ENCODE results near the gene HTR4. TPM values are rescaled to one million over a fixed set of nuclear protein-coding genes. Genes with fewer than 3 reads are reported as not detected.

HTR4 gene
- total RNA-seq, 1 experiment from 2014 or later = not detected

GRCh38 chr5:148586796-148587195 is 67.5 kb downstream of the HTR4 start:
- intact Hi-C loops (cut with micrococcal nuclease; ENCODE audit: unreplicated experiment) = no loop called here
- TF ChIP-seq, protein P1, sequence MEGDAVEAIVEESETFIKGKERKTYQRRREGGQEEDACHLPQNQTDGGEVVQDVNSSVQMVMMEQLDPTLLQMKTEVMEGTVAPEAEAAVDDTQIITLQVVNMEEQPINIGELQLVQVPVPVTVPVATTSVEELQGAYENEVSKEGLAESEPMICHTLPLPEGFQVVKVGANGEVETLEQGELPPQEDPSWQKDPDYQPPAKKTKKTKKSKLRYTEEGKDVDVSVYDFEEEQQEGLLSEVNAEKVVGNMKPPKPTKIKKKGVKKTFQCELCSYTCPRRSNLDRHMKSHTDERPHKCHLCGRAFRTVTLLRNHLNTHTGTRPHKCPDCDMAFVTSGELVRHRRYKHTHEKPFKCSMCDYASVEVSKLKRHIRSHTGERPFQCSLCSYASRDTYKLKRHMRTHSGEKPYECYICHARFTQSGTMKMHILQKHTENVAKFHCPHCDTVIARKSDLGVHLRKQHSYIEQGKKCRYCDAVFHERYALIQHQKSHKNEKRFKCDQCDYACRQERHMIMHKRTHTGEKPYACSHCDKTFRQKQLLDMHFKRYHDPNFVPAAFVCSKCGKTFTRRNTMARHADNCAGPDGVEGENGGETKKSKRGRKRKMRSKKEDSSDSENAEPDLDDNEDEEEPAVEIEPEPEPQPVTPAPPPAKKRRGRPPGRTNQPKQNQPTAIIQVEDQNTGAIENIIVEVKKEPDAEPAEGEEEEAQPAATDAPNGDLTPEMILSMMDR (conservative IDR thresholded peaks at IDR 0.05; ENCODE audit: low read depth, low read length) = no peak
- TF ChIP-seq EZH2 (IDR thresholded peaks at IDR 0.05; ENCODE audit: borderline replicate concordance, low read depth, low read length, poor library complexity, severe bottlenecking) = no peak
- Histone ChIP-seq H3K9me3 (ENCODE audit: low read depth, low read length, poor library complexity, severe bottlenecking) (no peaks in the 10 kb centered on the region), H3K4me3 (ENCODE audit: low read depth, low read length, poor library complexity, severe bottlenecking) (no peak overlapping the region), H3K36me3 (ENCODE audit: insufficient read depth, low read length, poor library complexity, severe bottlenecking) (no peaks in the 10 kb centered on the region), H3K27ac (ENCODE audit: low read depth, low read length, poor library complexity, severe bottlenecking) (no peak overlapping the region), H3K4me1 (ENCODE audit: insufficient read depth, low read length, poor library complexity, severe bottlenecking) (no peaks in the 10 kb centered on the region), H3K27me3 (replicated peaks; ENCODE audit: insufficient read depth, low read depth, low read length, poor library complexity) (peaks cover 4% of the 10 kb centered on the region)
- ChIA-PET CTCF (no interaction called here), POLR2A (ENCODE audit: low non-redundant PET) (interaction anchor here (0.6 kb wide), 1 partner anchor 11 kb away, joined by 4 read pairs; no protein-coding TSS in a partner anchor)
- DNase-seq (ENCODE audit: low spot score) = no peak
- no TSS peak for BruUV-seq (replicated peaks)

- POLR2A ChIA-PET (ENCODE audit: low non-redundant PET) = no interaction called here
Observed at GRCh38 chr5:148585988-148586387, 68.3 kb downstream of the HTR4 start.

DNA sequence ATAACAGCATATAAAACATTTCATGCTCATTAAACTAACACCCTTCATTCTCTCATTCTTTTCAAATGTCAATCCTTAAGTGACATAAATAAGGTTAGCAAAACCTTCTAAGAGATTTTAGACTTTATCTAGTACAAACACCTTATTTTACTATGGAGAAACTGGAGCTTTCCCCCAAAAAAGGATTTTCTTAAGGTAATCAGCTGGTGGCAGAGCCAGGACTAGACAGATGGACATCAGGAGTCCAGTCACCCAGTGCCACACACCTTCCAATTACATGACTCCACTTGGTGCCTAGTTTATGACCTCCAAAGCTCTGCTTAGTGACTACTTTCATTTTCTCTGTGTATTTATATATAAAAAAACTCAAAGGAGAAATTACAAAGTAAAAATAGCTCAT is 70.2 kb downstream of the HTR4 start:
- Histone ChIP-seq H3K27me3 (replicated peaks; ENCODE audit: insufficient read depth, low read depth, low read length, poor library complexity) (peaks cover 10% of the 10 kb centered on the region), H3K4me1 (ENCODE audit: insufficient read depth, low read length, poor library complexity, severe bottlenecking) (no peaks in the 10 kb centered on the region), H3K4me3 (ENCODE audit: low read depth, low read length, poor library complexity, severe bottlenecking) (no peak overlapping the region), H3K9me3 (ENCODE audit: low read depth, low read length, poor library complexity, severe bottlenecking) (no peaks in the 10 kb centered on the region), H3K36me3 (ENCODE audit: insufficient read depth, low read length, poor library complexity, severe bottlenecking) (no peaks in the 10 kb centered on the region), H3K27ac (ENCODE audit: low read depth, low read length, poor library complexity, severe bottlenecking) (no peak overlapping the region)
- intact Hi-C loops (cut with micrococcal nuclease; ENCODE audit: unreplicated experiment) = no loop called here
- DNase-seq (ENCODE audit: low spot score) = no peak
- no TSS peak for BruUV-seq (replicated peaks)
- no peak for TF ChIP-seq EZH2 (IDR thresholded peaks at IDR 0.05; ENCODE audit: borderline replicate concordance, low read depth, low read length, poor library complexity, severe bottlenecking)
- TF ChIP-seq, protein P1 (conservative IDR thresholded peaks at IDR 0.05; ENCODE audit: low read depth, low read length) = no peak
- ChIA-PET POLR2A (ENCODE audit: low non-redundant PET) (no interaction called here), CTCF (no interaction called here)

More at GRCh38 chr5:148585988-148586387, 68.3 kb downstream of the HTR4 start:
- no peaks in the 10 kb centered on the region for H3K4me1 ChIP-seq (ENCODE audit: insufficient read depth, low read length, poor library complexity, severe bottlenecking)
- no peak for DNase-seq (ENCODE audit: low spot score)
- H3K27ac ChIP-seq (ENCODE audit: low read depth, low read length, poor library complexity, severe bottlenecking) = no peak overlapping the region
- BruUV-seq (replicated peaks) = no TSS peak
- H3K4me3 ChIP-seq (ENCODE audit: low read depth, low read length, poor library complexity, severe bottlenecking) = no peak overlapping the region
- TF ChIP-seq, protein P1 (conservative IDR thresholded peaks at IDR 0.05; ENCODE audit: low read depth, low read length) = no peak
- no peak for TF ChIP-seq EZH2 (IDR thresholded peaks at IDR 0.05; ENCODE audit: borderline replicate concordance, low read depth, low read length, poor library complexity, severe bottlenecking)
- intact Hi-C loops (cut with micrococcal nuclease; ENCODE audit: unreplicated experiment) = no loop called here
- CTCF ChIA-PET = no interaction called here
- no peaks in the 10 kb centered on the region for H3K9me3 ChIP-seq (ENCODE audit: low read depth, low read length, poor library complexity, severe bottlenecking)
- H3K27me3 ChIP-seq (replicated peaks; ENCODE audit: insufficient read depth, low read depth, low read length, poor library complexity) = peaks cover 10% of the 10 kb centered on the region
- H3K36me3 ChIP-seq (ENCODE audit: insufficient read depth, low read length, poor library complexity, severe bottlenecking) = no peaks in the 10 kb centered on the region
